Suprapubic skin (tissue), 4 donors: ENCODE measurements around the gene NEDD9. TPM values are rescaled to one million over a fixed set of nuclear protein-coding genes. Genes with fewer than 3 reads are reported as not detected.
A peak's percentile ranks its signal among the peaks of the same experiment; 100 is the strongest.

Experiments
- DNase-seq, 2 donors: peaks; one replicate each; pipeline ENCODE4 v3.0.0-alpha.2; 2019; ENCODE audit warnings: low spot score in 2 of 2
- H3K27ac ChIP-seq: fragments of 200-600 bp; sonication (generic); one replicate; pipeline ENCODE4 v1.5.1; 2019
- H3K27me3 ChIP-seq: fragments of 200-600 bp; sonication (generic); one replicate; pipeline ENCODE4 v1.5.1; 2019
- H3K36me3 ChIP-seq: fragments of 200-600 bp; sonication (generic); one replicate; pipeline ENCODE4 v1.5.1; 2019
- H3K4me1 ChIP-seq: fragments of 200-600 bp; sonication (generic); one replicate; pipeline ENCODE4 v1.5.1; 2019
- H3K4me3 ChIP-seq: fragments of 200-600 bp; sonication (generic); one replicate; pipeline ENCODE4 v1.5.1; 2019; ENCODE audit warnings: mild to moderate bottlenecking
- H3K9me3 ChIP-seq: fragments of 200-600 bp; sonication (generic); one replicate; pipeline ENCODE4 v1.5.1; 2019
- CTCF ChIP-seq, 2 donors: fragments of 200-600 bp in 1 of 2; fragments of 450-650 bp in 1 of 2; sonication (generic) in 1 of 2; IDR thresholded peaks; one replicate each; pipeline ENCODE4 v1.5.1; 2016 to 2019; ENCODE audit warnings: antibody characterized with exemption in 2 of 2, mild to moderate bottlenecking in 1 of 2, moderate library complexity in 1 of 2
- EP300 ChIP-seq: sonication (generic); formaldehyde crosslinking; IDR thresholded peaks from one replicate; pipeline ENCODE4 v1.6.1; 2017; ENCODE audit warnings: antibody characterized with exemption
- POLR2A ChIP-seq, 2 donors: fragments of 450-650 bp; IDR thresholded peaks; one replicate each; pipeline ENCODE4 v1.6.1; 2017; ENCODE audit warnings: antibody characterized with exemption in 2 of 2, mild to moderate bottlenecking in 2 of 2, moderate library complexity in 2 of 2
- POLR2AphosphoS5 ChIP-seq, 3 donors: sonication (generic); formaldehyde crosslinking; IDR thresholded peaks; one replicate each; pipeline ENCODE4 v1.6.1; 2017; ENCODE audit warnings: antibody characterized with exemption in 3 of 3
- WGBS: methylation state at CpG from one replicate; pipeline ENCODE4 v1.1.5; 2018; 5-methylcytosine and 5-hydroxymethylcytosine counted together
- total RNA-seq, 4 donors: library from RNA; depleted of rRNA; stranded (reverse); fragments of >200 nt; gene quantifications; one replicate each; pipeline ENCODE4 v1.1.0, GENCODE V29; 2016

Gene NEDD9
- total RNA-seq, 4 donors from 2014 or later: 18.3 to 29.8 (median 22.4) TPM

- H3K9me3 ChIP-seq: no peaks in the 10 kb centered on the region
- peak overlapping the region; percentile 92 for H3K27ac ChIP-seq
- TF ChIP-seq POLR2A (IDR thresholded peaks at IDR 0.05) (no peak), CTCF (IDR thresholded peaks at IDR 0.05) (no peak), EP300 (no peak), POLR2AphosphoS5 (IDR thresholded peaks at IDR 0.05) (no peak)
- peaks cover 57% of the 10 kb centered on the region for H3K4me1 ChIP-seq
- 37% methylated on average over 9 of the region's 9 CpGs for WGBS
- DNase-seq: no peak
- H3K27me3 ChIP-seq: no peaks in the 10 kb centered on the region
- no peaks in the 10 kb centered on the region for H3K36me3 ChIP-seq
- H3K4me3 ChIP-seq: peak overlapping the region; percentile 62
These were observed 2.0 kb downstream of the NEDD9 start for GRCh38 chr6:11230158-11231107.

GRCh38 chr6:11229655-11230046, 2.8 kb downstream of the NEDD9 start:
- Histone ChIP-seq H3K27ac (peak overlapping the region; percentile 92), H3K36me3 (no peaks in the 10 kb centered on the region), H3K9me3 (no peaks in the 10 kb centered on the region), H3K4me3 (peak overlapping the region; percentile 62), H3K27me3 (no peaks in the 10 kb centered on the region), H3K4me1 (peaks cover 61% of the 10 kb centered on the region)
- WGBS: 27% methylated on average over 5 of the region's 5 CpGs
- no peak for DNase-seq
- TF ChIP-seq EP300 (no peak), POLR2A (IDR thresholded peaks at IDR 0.05) (no peak), POLR2AphosphoS5 (IDR thresholded peaks at IDR 0.05) (no peak), CTCF (IDR thresholded peaks at IDR 0.05) (no peak)

- peak overlapping the region; percentile 92 for H3K27ac ChIP-seq
- TF ChIP-seq EP300 (no peak), POLR2AphosphoS5 (IDR thresholded peaks at IDR 0.05) (no peak), CTCF (IDR thresholded peaks at IDR 0.05) (no peak), POLR2A (IDR thresholded peaks at IDR 0.05) (no peak)
- H3K27me3 ChIP-seq: no peaks in the 10 kb centered on the region
- whole genome bisulfite sequencing: 31% methylated on average over 20 of the region's 20 CpGs
- H3K9me3 ChIP-seq: no peaks in the 10 kb centered on the region
- peaks cover 61% of the 10 kb centered on the region for H3K4me1 ChIP-seq
- no peak for DNase-seq
- peak overlapping the region; percentile 62 for H3K4me3 ChIP-seq
- no peaks in the 10 kb centered on the region for H3K36me3 ChIP-seq
These were observed 3.4 kb downstream of the NEDD9 start for GRCh38 chr6:11228935-11229654.

GRCh38 chr6:11227698-11228097, 4.8 kb downstream of the NEDD9 start:
- H3K4me3 ChIP-seq: peak overlapping the region; percentile 62
- H3K4me1 ChIP-seq: peaks cover 61% of the 10 kb centered on the region
- H3K9me3 ChIP-seq: no peaks in the 10 kb centered on the region
- no peak for DNase-seq
- TF ChIP-seq CTCF (IDR thresholded peaks at IDR 0.05) (no peak), POLR2A (IDR thresholded peaks at IDR 0.05) (no peak)
- no peaks in the 10 kb centered on the region for H3K27me3 ChIP-seq
- no peak overlapping the region for H3K27ac ChIP-seq
- no peaks in the 10 kb centered on the region for H3K36me3 ChIP-seq
- WGBS: 75% methylated on average over 5 of the region's 5 CpGs

GRCh38 chr6:11226005-11226404, 6.5 kb downstream of the NEDD9 start:
- Histone ChIP-seq H3K4me1 (peaks cover 65% of the 10 kb centered on the region), H3K27ac (no peak overlapping the region), H3K9me3 (no peaks in the 10 kb centered on the region), H3K4me3 (no peak overlapping the region), H3K36me3 (no peaks in the 10 kb centered on the region), H3K27me3 (no peaks in the 10 kb centered on the region)
- 86% methylated on average over 3 of the region's 3 CpGs for WGBS
- DNase-seq: no peak
- TF ChIP-seq EP300 (no peak), POLR2A (IDR thresholded peaks at IDR 0.05) (no peak), CTCF (IDR thresholded peaks at IDR 0.05) (no peak), POLR2AphosphoS5 (IDR thresholded peaks at IDR 0.05) (no peak)
